HUDEP-2 (cell line): Measurements from ENCODE around the gene TNNI3K.

Source experiments
- DNase-seq, 76 experiments: peaks; one replicate each; lab custom pipeline; 2025; ENCODE audit not compliant: unreplicated experiment in 76 of 76; lab: John Stamatoyannopoulos, UW

The TNNI3K gene

DNA sequence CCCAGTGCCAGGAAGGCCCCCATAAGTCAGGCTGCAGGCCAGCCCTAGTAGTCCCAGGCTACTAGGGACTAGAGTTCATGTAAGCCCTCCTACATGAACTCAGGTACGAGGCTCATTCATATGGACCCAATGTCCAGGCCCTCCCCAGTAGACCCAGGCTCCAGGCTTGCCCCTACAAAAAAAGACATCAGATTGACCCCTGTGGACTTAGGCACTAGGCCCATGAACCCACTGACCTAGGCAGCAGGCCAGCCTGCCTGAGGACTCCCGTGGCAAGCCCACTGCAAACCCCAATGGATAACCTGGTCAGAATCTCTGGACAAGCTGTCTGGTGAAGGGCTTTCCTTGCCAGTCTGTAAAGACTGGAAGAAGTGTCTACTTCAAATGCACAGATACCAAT is 51.2 kb downstream of the TNNI3K start:
- DNase-seq, result no peak

DNA sequence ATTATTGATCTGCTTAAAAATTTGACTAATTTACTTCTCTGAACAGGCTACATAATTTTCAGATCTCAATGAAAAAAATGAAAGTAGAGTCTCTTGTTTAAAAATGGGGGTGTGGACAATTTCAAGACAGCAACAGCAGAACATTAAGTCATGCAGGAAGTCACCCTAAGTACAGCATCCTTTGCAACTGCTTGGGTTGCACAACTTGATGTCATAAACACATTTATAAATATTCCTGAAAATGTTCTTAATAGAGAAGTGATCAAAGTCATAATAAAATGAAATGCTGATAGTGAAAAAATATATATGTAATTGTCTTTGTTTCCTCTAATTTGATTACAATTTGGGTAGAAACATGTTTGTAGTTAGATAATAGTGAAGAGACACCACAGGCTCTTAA is 79.3 kb downstream of the TNNI3K start:
- no peak for DNase-seq

DNA sequence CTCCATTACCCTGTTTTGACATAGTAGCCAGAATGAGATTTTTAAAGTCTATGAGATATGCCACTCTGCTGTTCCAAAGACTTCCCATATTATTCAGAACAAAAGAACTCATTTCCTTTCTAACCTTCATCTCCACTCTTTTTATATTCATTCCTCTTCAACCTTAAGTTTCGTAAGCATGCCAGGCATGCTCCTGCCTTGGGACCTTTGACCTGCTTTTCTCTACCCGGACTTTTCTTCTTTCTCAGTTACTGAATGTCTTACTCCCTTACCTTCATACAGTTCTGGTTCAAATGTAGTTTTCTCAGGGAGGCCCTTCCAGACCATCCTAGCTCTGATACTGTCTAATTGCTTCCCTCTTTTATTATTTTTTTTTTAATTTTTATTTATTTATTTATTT is 81.1 kb downstream of the TNNI3K start:
- no peak for DNase-seq

- no peak for DNase-seq
Observed at GRCh38 chr1:74317663-74318062, 82.5 kb downstream of the TNNI3K start.

- DNase-seq, result no peak
Observed at GRCh38 chr1:74323937-74324473, 88.8 kb downstream of the TNNI3K start.

GRCh38 chr1:74324684-74325448 is 89.7 kb downstream of the TNNI3K start:
- DNase-seq, result no peak

- DNase-seq, result no peak
Observed at GRCh38 chr1:74328851-74329250, 93.7 kb downstream of the TNNI3K start.

GRCh38 chr1:74333244-74333643 is 98.1 kb downstream of the TNNI3K start:
- no peak for DNase-seq

DNA sequence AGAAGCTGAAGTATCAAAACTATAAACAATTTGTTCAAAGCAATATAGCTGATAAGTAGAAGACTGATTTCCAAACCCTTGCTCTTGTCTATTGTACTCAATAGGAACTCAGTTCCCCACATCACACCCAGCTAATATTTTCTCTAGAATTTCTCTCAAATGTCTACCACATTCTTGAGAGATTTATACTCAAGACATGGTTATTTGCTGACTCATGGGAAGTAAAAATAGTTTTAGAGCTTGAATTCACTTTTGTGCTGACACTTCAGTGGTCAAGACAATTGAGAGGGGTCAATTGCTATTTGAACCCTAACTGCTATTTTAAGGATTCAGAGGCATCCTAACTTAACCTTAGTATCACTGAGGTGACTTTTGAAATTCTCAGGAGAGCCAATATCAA is 99.0 kb downstream of the TNNI3K start:
- DNase-seq, result no peak

GRCh38 chr1:74340656-74341055 is 105.5 kb downstream of the TNNI3K start:
- no peak for DNase-seq

DNA sequence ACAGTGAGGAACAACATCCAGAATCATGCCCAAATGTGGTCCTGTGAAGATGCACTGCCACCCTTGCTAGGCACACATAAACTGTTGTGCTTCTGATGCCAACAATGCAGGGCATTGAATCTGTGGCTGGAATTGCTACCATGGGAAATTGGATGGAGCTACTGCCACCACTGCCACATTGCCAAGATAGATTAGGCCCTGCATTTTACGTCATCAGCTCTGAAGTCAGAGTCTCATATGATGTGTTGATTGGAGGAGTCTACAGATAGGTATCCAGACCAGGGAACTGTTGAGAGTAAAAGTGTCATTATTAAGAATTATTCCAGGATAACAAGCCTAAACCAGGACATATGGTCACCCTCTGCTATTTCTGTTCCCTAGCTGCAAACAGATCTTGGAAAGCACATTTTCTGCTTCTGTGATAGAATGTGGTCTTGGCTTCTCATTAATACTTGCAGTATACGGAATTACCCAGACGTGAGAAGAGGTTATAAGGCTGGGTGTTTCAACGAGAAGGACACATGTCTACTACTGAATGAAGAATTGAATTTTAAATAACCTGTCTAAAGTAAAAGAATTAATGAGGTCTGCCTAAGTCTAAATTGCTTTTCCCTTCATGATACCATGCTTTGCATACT is 106.6 kb downstream of the TNNI3K start:
- DNase-seq, result no peak

DNA sequence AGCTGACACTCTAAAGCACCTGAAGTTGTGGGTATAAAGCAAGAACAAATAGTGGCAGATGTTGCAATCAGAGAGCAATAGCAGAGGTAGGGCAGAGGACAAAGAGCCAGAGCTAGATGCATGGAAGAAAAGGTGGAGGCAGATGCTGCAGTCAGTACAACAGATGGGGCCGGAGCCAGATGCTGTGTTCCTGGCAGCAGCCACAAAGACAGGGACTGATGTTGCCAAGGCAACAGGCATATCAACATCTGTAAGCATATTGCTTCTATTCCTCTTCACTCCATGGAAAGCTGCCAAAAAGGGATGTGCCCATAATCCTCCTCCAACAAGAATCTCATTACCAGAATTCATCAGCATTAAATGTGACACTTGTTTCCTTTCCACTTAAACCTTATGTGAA is 108.0 kb downstream of the TNNI3K start:
- DNase-seq, result no peak

DNA sequence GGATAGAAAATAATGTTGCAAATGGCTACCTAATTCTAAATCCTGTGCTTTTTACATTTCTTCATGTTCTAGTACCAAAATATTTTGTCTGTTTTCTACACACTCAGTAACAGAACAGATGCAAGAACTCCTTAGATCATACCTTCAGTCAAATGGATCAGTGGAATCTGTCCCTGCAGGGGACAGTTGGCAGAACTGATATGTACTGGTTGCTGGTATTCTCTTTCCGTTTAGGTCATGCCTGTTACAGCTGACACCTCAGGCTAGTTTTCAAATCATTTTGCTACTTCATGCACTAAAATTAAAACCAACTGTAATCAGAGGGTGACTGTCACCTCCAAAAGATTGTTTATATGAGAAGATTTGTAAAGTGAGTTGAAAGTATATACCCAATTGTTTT is 109.2 kb downstream of the TNNI3K start:
- no peak for DNase-seq

DNA sequence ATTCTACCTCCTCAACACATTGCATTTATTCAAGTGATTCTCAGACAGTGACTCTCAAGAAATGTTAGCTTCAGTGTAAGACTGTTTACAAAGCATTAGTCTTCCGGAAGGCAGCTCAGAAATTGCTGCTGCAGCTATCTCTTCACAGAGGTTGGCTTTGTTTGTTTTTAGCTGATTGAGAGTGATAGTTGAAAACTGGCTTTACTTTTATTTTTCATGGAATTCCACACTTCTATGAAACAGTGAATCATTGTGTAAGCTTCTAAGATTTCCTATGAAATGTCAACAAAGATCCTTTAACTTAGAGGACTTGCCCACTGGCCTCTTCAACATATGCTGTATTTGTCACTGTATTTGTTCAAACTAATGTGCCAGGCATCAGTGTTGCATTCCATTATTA is 121.3 kb downstream of the TNNI3K start:
- DNase-seq, result no peak

GRCh38 chr1:74357150-74357549 is 122.0 kb downstream of the TNNI3K start:
- DNase-seq, result no peak

- DNase-seq, result no peak
Observed at GRCh38 chr1:74357756-74358155, 122.6 kb downstream of the TNNI3K start.

- DNase-seq, result no peak
Observed at GRCh38 chr1:74362691-74363090, 127.5 kb downstream of the TNNI3K start.

GRCh38 chr1:74363220-74363619 is 128.0 kb downstream of the TNNI3K start:
- no peak for DNase-seq

GRCh38 chr1:74367175-74367813 is 132.1 kb downstream of the TNNI3K start:
- no peak for DNase-seq

- DNase-seq, result no peak
Observed at GRCh38 chr1:74368335-74368734, 133.1 kb downstream of the TNNI3K start.

DNA sequence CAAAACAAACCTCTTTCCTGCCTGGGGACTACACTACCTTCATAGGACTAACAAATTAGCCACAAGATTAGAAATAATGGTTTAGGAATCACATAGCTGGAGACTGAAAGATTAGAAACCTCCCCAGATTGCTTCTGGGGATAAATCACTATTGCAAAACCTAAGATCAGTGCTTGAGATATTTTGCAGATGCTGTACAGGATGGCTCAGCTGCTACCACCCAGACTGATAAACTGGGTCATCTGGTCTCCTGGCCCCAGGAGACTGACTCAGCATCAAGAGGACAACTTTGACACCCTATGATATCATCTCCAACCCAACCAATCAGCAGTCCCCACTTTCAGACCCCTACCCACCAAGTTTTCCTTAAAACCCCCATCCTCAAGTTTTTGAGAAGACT is 140.2 kb downstream of the TNNI3K start:
- DNase-seq, result no peak

DNA sequence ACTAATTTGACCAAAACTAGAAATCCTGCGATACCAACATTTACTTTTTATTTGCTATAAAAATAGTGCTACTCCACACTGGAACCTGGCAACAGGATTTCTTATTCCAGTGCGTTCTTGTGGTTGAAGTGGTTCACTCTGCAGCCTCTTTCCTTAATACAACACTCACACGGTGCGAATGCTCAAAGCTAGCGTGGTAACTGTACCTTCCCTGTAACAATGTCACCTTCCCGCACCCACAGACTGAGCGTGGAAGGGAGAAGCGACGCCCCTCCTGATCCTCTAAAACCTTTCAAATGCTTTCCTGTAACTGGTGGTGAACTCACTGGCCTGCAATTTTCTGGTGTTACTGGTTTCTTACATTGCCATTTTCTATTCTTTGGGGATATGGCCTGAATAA is 145.1 kb downstream of the TNNI3K start:
- DNase-seq, result no peak
